K562 (cell line): Measurements from ENCODE around the gene CEP128. TPM values are rescaled to one million over a fixed set of nuclear protein-coding genes. Genes with fewer than 3 reads are reported as not detected.

Experiments
- FOXK2 ChIP-seq, 2 experiments: fragments of 450-650 bp; IDR thresholded peaks in 1 of 2; conservative IDR thresholded peaks in 1 of 2; 2 replicates each; pipeline ENCODE4 v1.6.1; 2016; ENCODE audit warnings: low read depth in 2 of 2, mild to moderate bottlenecking in 1 of 2
- HDAC1 ChIP-seq, 2 experiments: fragments of 450-650 bp; IDR thresholded peaks; 2 replicates each; pipeline ENCODE4 v1.6.1; 2016 to 2017; ENCODE audit warnings: inconsistent platforms in 1 of 2, mild to moderate bottlenecking in 1 of 2, moderate library complexity in 1 of 2
- HNRNPLL ChIP-seq: fragments of 200-400 bp; formaldehyde crosslinking; IDR thresholded peaks from 2 replicates; pipeline ENCODE4 v1.6.1; 2017; ENCODE audit warnings: low read length, low read depth, mild to moderate bottlenecking; ENCODE audit not compliant: poor library complexity, severe bottlenecking
- MAZ ChIP-seq, 2 experiments: fragments of 450-650 bp in 1 of 2; sonication (generic) in 1 of 2; formaldehyde crosslinking; IDR thresholded peaks in 1 of 2; conservative IDR thresholded peaks in 1 of 2; 2 replicates each; pipeline versions ENCODE4 v1.4.0 to v1.5.0; 2020; ENCODE audit warnings: mild to moderate bottlenecking in 1 of 2, missing genetic modification reagents in 1 of 2
- MTA1 ChIP-seq: fragments of 450-650 bp; IDR thresholded peaks from 2 replicates; pipeline ENCODE4 v1.6.1; 2017; ENCODE audit warnings: borderline replicate concordance
- NEUROD1 ChIP-seq: fragments of 150-350 bp; IDR thresholded peaks from 2 replicates; pipeline ENCODE4 v1.6.1; 2014; ENCODE audit warnings: borderline replicate concordance, low read length, low read depth; ENCODE audit not compliant: partially characterized antibody
- RBM34 ChIP-seq: fragments of 200-400 bp; formaldehyde crosslinking; IDR thresholded peaks from 2 replicates; pipeline ENCODE4 v1.6.1; 2018; ENCODE audit warnings: low read length, borderline replicate concordance; ENCODE audit not compliant: insufficient read depth
- SAP30 ChIP-seq: fragments of 200-600 bp; sonication (generic); IDR thresholded peaks from 2 replicates; pipeline ENCODE4 v1.6.1; 2012; ENCODE audit warnings: borderline replicate concordance, low read depth, mild to moderate bottlenecking, moderate library complexity, low read length, control low read depth, inconsistent platforms; ENCODE audit not compliant: insufficient read depth, poor library complexity, severe bottlenecking
- SPI1 ChIP-seq: IDR thresholded peaks from 2 replicates; pipeline ENCODE4 v1.6.1; 2011; ENCODE audit warnings: low read depth, low read length, control low read depth, borderline replicate concordance
- TFAP4 ChIP-seq: sonication (generic); formaldehyde crosslinking; IDR thresholded peaks from 2 replicates; pipeline ENCODE4 v1.8.0; 2022; ENCODE audit warnings: missing genetic modification reagents, mild to moderate bottlenecking, moderate library complexity, borderline replicate concordance
- ZBTB7A ChIP-seq: IDR thresholded peaks from 2 replicates; pipeline ENCODE4 v1.6.1; 2011; ENCODE audit warnings: low read depth, mild to moderate bottlenecking, low read length, moderate library complexity, borderline replicate concordance; ENCODE audit not compliant: control insufficient read depth
- ZC3H8 ChIP-seq: fragments of 450-650 bp; IDR thresholded peaks from 2 replicates; pipeline ENCODE4 v1.6.1; 2017
- ZEB2 ChIP-seq: fragments of 450-650 bp; IDR thresholded peaks from 2 replicates; pipeline ENCODE4 v1.6.1; 2016
- ZNF175 ChIP-seq: fragments of 200-800 bp; sonication (Bioruptor generic); IDR thresholded peaks from 2 replicates; pipeline ENCODE4 v1.6.1; 2016; ENCODE audit warnings: low read depth, mild to moderate bottlenecking, missing genetic modification characterization, missing compliant biosample characterization
- ZNF778 ChIP-seq: fragments of 450-650 bp; formaldehyde crosslinking; IDR thresholded peaks from 2 replicates; pipeline ENCODE4 v1.4.0; 2020; ENCODE audit warnings: mild to moderate bottlenecking, moderate library complexity
- polyA plus RNA-seq, 8 experiments: library from polyadenylated mRNA; depleted of rRNA in 4 of 8; stranded (reverse) in 5 of 8; unstranded in 3 of 8; fragments of >200 nt; fragmentation: Nextera tagmentation in 2 of 8; fragmentation: Illumina TruSeq in 1 of 8; extraction: Ambion mirVana in 2 of 8; extraction: Trizol in 1 of 8; gene quantifications; 2 replicates each; pipeline versions ENCODE4 v1.2.1 to v1.2.3, GENCODE V29; 2011 to 2014; ENCODE audit warnings: inconsistent platforms in 1 of 8, missing spikeins in 1 of 8
- total RNA-seq, 7 experiments: library from RNA; depleted of rRNA in 6 of 7; stranded (reverse); fragments of >200 nt in 6 of 7; fragmentation: Illumina TruSeq in 2 of 7; extraction: Trizol in 2 of 7; gene quantifications; 2 replicates each; pipeline versions ENCODE4 v1.2.1 to v1.2.3, GENCODE V29; 2011 to 2021; ENCODE audit warnings: low replicate concordance in 1 of 7
- TF ChIP-seq, protein P1 (sequence below): fragments of 250-450 bp; sonication (Bioruptor Pico); IDR thresholded peaks from 2 replicates; pipeline ENCODE4 v1.4.0; 2020; ENCODE audit warnings: borderline replicate concordance
- TF ChIP-seq, protein P2 (sequence below), 2 experiments: IDR thresholded peaks; 2 replicates each; pipeline ENCODE4 v1.6.1; 2011; ENCODE audit warnings: borderline replicate concordance in 1 of 2, control low read depth in 1 of 2, low read depth in 1 of 2, low read length in 1 of 2, mild to moderate bottlenecking in 1 of 2, mixed read lengths in 1 of 2, moderate library complexity in 1 of 2; ENCODE audit not compliant: insufficient read depth in 1 of 2, insufficient read length in 1 of 2, poor library complexity in 1 of 2, severe bottlenecking in 1 of 2; ENCODE audit errors: extremely low read depth in 1 of 2
- TF ChIP-seq, protein P3 (sequence below): fragments of 200-800 bp; sonication (Bioruptor generic); IDR thresholded peaks from 2 replicates; pipeline ENCODE4 v1.6.1; 2017; ENCODE audit warnings: missing genetic modification characterization, missing compliant biosample characterization

Gene CEP128
- total and polyA plus RNA-seq, 9 of the 15 experiments (the other 6 are each of a cell fraction or from before 2014, with no cell fraction given), result 2.3 to 9.2 (median 4.6) TPM

- TF ChIP-seq, protein P1, sequence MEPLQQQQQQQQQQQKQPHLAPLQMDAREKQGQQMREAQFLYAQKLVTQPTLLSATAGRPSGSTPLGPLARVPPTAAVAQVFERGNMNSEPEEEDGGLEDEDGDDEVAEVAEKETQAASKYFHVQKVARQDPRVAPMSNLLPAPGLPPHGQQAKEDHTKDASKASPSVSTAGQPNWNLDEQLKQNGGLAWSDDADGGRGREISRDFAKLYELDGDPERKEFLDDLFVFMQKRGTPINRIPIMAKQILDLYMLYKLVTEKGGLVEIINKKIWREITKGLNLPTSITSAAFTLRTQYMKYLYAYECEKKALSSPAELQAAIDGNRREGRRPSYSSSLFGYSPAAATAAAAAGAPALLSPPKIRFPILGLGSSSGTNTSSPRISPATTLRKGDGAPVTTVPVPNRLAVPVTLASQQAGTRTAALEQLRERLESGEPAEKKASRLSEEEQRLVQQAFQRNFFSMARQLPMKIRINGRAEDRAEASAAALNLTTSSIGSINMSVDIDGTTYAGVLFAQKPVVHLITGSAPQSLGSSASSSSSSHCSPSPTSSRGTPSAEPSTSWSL (CRISPR knock-in tag), result no peak
- TF ChIP-seq ZNF175, result peak; percentile 59; the same call in 1 of the 2 replicates
- peak; percentile 18; the same call in 1 of the 2 replicates for TF ChIP-seq SPI1
- TF ChIP-seq, protein P2, sequence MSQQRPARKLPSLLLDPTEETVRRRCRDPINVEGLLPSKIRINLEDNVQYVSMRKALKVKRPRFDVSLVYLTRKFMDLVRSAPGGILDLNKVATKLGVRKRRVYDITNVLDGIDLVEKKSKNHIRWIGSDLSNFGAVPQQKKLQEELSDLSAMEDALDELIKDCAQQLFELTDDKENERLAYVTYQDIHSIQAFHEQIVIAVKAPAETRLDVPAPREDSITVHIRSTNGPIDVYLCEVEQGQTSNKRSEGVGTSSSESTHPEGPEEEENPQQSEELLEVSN (IDR thresholded peaks at IDR 0.05; ENCODE audit: borderline replicate concordance in 1 of 2, extremely low read depth in 1 of 2, insufficient read depth in 1 of 2, insufficient read length in 1 of 2, low read depth in 1 of 2, low read length in 1 of 2, poor library complexity in 1 of 2, severe bottlenecking in 1 of 2), result no peak
- TF ChIP-seq HDAC1 (IDR thresholded peaks at IDR 0.05), result peak in 1 of 2 experiments; percentile 74; a peak in 2 of 4 replicates
- TF ChIP-seq ZC3H8, result no peak
- 0 out of 2 replicates have a peak, but pooled peaks have one; percentile 34 for TF ChIP-seq MTA1
- 0 out of 4 replicates have a peak, but pooled peaks of 1 of the 2 experiments have one; percentile 24 for TF ChIP-seq FOXK2 (conservative IDR thresholded peaks at IDR 0.05 in 1 of 2, IDR thresholded peaks at IDR 0.05 in 1 of 2; ENCODE audit: low read depth in 2 of 2)
- TF ChIP-seq, protein P3, sequence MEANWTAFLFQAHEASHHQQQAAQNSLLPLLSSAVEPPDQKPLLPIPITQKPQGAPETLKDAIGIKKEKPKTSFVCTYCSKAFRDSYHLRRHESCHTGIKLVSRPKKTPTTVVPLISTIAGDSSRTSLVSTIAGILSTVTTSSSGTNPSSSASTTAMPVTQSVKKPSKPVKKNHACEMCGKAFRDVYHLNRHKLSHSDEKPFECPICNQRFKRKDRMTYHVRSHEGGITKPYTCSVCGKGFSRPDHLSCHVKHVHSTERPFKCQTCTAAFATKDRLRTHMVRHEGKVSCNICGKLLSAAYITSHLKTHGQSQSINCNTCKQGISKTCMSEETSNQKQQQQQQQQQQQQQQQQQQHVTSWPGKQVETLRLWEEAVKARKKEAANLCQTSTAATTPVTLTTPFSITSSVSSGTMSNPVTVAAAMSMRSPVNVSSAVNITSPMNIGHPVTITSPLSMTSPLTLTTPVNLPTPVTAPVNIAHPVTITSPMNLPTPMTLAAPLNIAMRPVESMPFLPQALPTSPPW (CRISPR knock-in tag), result peak; percentile 65
- no peak for TF ChIP-seq RBM34
- peak; percentile 51; the same call in 1 of the 2 replicates for TF ChIP-seq TFAP4
- TF ChIP-seq ZBTB7A, result no peak
- 0 out of 2 replicates have a peak, but pooled peaks have one; percentile 41 for TF ChIP-seq ZEB2
- TF ChIP-seq ZNF778, result no peak
- peak; percentile 11 for TF ChIP-seq NEUROD1
- TF ChIP-seq SAP30, result peak; percentile 87
- peak in 1 of 2 experiments; percentile 26; a peak in 1 of 4 replicates for TF ChIP-seq MAZ (CRISPR knock-in tag; conservative IDR thresholded peaks at IDR 0.05 in 1 of 2, IDR thresholded peaks at IDR 0.05 in 1 of 2)
- peak; percentile 13 for TF ChIP-seq HNRNPLL
Measured at GRCh38 chr14:80941241-80942185, at the start of gene CEP128 (continued).
